SK-N-MC (cell line): ENCODE results near the gene SAP25.

ENCODE experiments used
- DNase-seq: peaks from one replicate; pipeline ENCODE4 v3.0.0-alpha.2; 2011; ENCODE audit warnings: low read depth, low spot score
- H3K27ac ChIP-seq: fragments of 200-600 bp; sonication (generic); 2 replicates; pipeline ENCODE4 v1.5.1; 2016; ENCODE audit warnings: mixed run types
- H3K36me3 ChIP-seq: fragments of 200-600 bp; sonication (generic); 2 replicates; pipeline ENCODE4 v1.6.1; 2017; ENCODE audit warnings: antibody characterized with exemption, low read length, mixed read lengths; ENCODE audit not compliant: insufficient read depth
- H3K4me3 ChIP-seq: fragments of 200-600 bp; sonication (generic); 2 replicates; pipeline ENCODE4 v1.5.1; 2016
- H3K9ac ChIP-seq: fragments of 200-600 bp; sonication (generic); 2 replicates; pipeline ENCODE4 v1.8.0; 2017; ENCODE audit warnings: mixed run types, mixed read lengths; ENCODE audit not compliant: insufficient read length
- H3K9me3 ChIP-seq: fragments of 200-600 bp; sonication (generic); 2 replicates; pipeline ENCODE4 v1.6.1; 2017; ENCODE audit warnings: low read depth, mild to moderate bottlenecking, antibody characterized with exemption, low read length, moderate library complexity, mixed read lengths
- EZH2 ChIP-seq: fragments of 200-600 bp; sonication (generic); IDR thresholded peaks from one replicate; pipeline ENCODE4 v1.6.1; 2017; ENCODE audit warnings: antibody characterized with exemption
- FOXP2 ChIP-seq: optimal IDR thresholded peaks from 2 replicates; pipeline ENCODE3; 2011; ENCODE audit warnings: mild to moderate bottlenecking, moderate library complexity; ENCODE audit not compliant: insufficient read depth; ENCODE audit errors: extremely low read length, control extremely low read depth
- POLR2AphosphoS5 ChIP-seq: IDR thresholded peaks from 2 replicates; pipeline ENCODE4 v1.6.1; 2012; ENCODE audit warnings: mild to moderate bottlenecking, low read depth, low read length, borderline replicate concordance

SAP25 gene

DNA sequence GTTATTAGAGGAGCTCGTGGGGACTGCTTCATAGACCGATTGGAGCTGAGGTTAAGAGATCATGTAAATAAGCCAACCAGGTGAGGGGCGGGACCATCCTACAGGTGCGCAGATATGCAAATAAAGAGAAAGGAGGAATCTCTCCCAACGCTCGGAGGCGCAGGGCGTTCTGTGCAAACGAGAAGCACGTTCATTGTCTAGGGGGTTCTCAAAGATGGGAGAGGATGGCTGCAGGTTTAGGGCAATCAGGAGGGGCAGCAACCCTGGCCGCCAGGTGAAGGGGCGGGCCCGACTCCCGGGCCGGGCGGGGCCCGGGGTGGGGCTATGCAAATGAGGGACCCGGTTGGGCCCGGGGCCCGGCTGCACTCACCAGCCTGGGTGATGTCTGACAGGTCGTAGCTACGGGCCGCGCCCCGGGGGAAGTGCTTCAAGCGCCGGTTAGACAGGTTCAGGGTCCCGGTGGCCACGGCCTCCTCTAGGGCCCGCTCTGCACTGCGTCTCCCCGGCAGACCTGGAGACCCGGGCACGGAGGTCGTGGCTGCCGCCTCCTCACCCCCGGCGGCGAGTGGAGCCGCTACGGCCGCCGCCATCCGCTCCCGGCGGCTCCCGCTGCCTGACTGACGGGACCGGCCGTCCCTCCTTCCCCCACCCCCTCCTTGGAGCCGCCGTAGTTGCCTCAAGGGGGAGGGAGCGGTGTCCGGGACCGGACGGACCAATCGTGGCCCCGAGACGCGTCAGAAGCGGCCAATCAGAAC is 12.0 kb upstream of the SAP25 start, which contains the start of gene LRCH4:
Gene LRCH4 (minus strand): TSS at position 619 of the 755 bp plus-strand sequence. CDS start 29 bp downstream, at position 590.
- peak within 1 kb of the TSS; percentile 97 for H3K9ac ChIP-seq
- peak within 1 kb of the TSS; percentile 90 for H3K27ac ChIP-seq
- H3K4me3 ChIP-seq, result peak within 1 kb of the TSS; percentile 98
- DNase-seq, result no peak
- peaks cover 15% of the 10 kb centered on the region for H3K36me3 ChIP-seq
- TF ChIP-seq FOXP2 (peak; percentile 28), EZH2 (no peak), POLR2AphosphoS5 (peak; percentile 86)
- H3K9me3 ChIP-seq, result no peaks in the 10 kb centered on the region

DNA sequence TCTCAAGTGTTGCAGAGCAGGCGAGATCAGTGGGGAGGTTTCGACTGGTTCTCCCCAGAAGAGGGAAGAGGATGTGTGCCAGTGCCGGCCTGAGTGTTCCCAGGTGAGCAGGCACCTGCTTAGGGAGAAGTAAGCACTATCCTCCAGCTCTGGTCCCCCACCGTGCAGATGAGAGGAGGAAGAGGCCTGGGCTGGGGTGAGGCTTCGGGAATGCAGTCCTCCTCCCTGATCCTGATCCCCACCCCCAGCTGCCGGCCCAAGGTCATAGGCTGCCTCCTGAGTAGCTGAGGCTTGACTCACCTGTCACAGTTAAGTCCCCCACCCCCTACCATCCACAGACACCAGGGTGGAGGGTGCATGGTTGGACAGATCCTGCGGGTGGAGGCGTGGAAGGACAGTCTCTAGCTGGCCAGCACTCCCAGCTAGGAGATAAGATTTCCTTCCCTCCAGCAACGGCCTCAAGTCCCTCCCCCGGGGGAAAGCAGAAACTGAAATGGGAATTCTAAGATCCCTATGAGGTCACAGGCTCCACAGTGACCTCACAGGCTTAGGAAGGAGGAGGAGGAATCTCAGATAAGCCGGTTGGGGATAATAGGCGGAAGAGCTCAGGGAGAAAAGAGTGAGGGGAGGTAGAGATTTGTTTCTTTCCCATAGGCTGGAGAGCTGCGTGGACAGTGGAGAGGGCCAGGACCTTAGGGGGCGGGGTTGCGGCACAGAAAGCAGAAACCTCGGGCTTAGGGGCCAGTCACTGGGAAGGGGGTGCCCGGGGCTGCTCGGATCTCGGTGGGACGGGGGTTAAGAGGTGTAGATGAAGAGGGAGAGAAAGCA is 11.2 kb upstream of the SAP25 start:
- peak overlapping the region; percentile 98 for H3K4me3 ChIP-seq
- H3K36me3 ChIP-seq, result peaks cover 23% of the 10 kb centered on the region
- DNase-seq, result no peak
- TF ChIP-seq FOXP2, result no peak
- no peak for TF ChIP-seq EZH2
- no peak for TF ChIP-seq POLR2AphosphoS5
- H3K9me3 ChIP-seq, result no peaks in the 10 kb centered on the region
- peak overlapping the region; percentile 97 for H3K9ac ChIP-seq
- no peak overlapping the region for H3K27ac ChIP-seq

GRCh38 chr7:100584054-100584682 is 10.5 kb upstream of the SAP25 start:
- peaks cover 26% of the 10 kb centered on the region for H3K36me3 ChIP-seq
- DNase-seq, result no peak
- H3K9ac ChIP-seq, result no peak overlapping the region
- H3K27ac ChIP-seq, result no peak overlapping the region
- no peak for TF ChIP-seq POLR2AphosphoS5
- no peak for TF ChIP-seq EZH2
- TF ChIP-seq FOXP2, result no peak
- peak overlapping the region; percentile 98 for H3K4me3 ChIP-seq
- no peaks in the 10 kb centered on the region for H3K9me3 ChIP-seq

GRCh38 chr7:100583132-100584053 is 9.7 kb upstream of the SAP25 start:
- H3K9ac ChIP-seq, result peak overlapping the region; percentile 14
- no peak overlapping the region for H3K27ac ChIP-seq
- no peak for TF ChIP-seq POLR2AphosphoS5
- no peak for TF ChIP-seq EZH2
- TF ChIP-seq FOXP2, result no peak
- H3K9me3 ChIP-seq, result no peaks in the 10 kb centered on the region
- H3K36me3 ChIP-seq, result peaks cover 26% of the 10 kb centered on the region
- no peak for DNase-seq
- no peak overlapping the region for H3K4me3 ChIP-seq

DNA sequence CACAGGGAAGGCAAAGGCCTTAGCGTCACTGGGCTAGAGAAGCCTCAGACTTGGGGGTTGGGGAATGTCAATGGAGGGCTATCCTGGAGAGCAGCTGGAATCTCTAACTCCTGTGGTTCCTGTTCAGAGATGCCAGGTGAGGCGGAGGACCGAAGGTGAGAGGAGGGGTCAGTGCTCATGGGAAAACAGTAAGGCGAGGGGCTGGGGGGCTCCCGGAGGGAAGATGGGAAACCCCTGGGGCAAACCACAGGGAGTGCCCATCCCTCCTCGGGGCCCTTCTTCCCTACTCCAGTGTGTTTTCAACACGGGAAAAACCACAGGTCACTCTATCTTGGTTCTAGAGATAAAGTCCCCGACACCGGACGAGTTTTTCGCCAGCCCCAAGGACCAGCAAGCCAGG is 8.9 kb upstream of the SAP25 start:
- Histone ChIP-seq H3K27ac (no peak overlapping the region), H3K4me3 (no peak overlapping the region), H3K9ac (no peak overlapping the region), H3K36me3 (peaks cover 26% of the 10 kb centered on the region), H3K9me3 (no peaks in the 10 kb centered on the region)
- no peak for DNase-seq
- TF ChIP-seq POLR2AphosphoS5 (no peak), EZH2 (no peak), FOXP2 (no peak)

GRCh38 chr7:100582041-100582579 is 8.4 kb upstream of the SAP25 start:
- H3K36me3 ChIP-seq, result peaks cover 26% of the 10 kb centered on the region
- no peaks in the 10 kb centered on the region for H3K9me3 ChIP-seq
- H3K27ac ChIP-seq, result no peak overlapping the region
- DNase-seq, result no peak
- H3K9ac ChIP-seq, result no peak overlapping the region
- TF ChIP-seq EZH2, result no peak
- TF ChIP-seq FOXP2, result no peak
- no peak for TF ChIP-seq POLR2AphosphoS5
- H3K4me3 ChIP-seq, result no peak overlapping the region
